Measurements from ENCODE around the gene TMEM100.

DNA sequence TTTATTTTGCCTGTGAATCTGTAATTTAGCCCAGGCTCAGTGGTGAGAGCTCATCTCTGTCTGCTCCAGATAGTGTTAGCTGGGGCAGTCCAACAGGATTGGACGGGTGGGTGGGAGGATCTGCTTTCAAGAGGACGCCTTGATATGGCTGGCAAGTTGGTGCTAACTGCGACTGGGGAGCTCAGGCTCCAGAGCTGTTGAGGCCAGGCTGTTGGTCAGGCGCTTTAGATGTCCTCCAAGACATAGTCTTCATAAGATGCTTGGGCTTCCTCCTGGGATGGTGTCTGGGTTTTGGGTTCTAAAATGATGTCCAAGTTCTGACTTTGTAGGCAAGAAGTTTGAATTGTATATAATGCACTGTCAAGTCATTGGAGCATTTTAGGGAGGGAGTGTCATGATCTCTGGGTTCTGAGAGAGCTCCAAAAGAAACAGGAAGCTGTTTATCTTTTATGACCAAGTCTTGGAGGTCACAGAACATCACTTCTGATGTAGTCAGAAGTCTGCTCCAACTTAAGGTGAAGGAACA, 15.4 kb upstream of the TMEM100 start:
- TF ChIP-seq, protein P1, sequence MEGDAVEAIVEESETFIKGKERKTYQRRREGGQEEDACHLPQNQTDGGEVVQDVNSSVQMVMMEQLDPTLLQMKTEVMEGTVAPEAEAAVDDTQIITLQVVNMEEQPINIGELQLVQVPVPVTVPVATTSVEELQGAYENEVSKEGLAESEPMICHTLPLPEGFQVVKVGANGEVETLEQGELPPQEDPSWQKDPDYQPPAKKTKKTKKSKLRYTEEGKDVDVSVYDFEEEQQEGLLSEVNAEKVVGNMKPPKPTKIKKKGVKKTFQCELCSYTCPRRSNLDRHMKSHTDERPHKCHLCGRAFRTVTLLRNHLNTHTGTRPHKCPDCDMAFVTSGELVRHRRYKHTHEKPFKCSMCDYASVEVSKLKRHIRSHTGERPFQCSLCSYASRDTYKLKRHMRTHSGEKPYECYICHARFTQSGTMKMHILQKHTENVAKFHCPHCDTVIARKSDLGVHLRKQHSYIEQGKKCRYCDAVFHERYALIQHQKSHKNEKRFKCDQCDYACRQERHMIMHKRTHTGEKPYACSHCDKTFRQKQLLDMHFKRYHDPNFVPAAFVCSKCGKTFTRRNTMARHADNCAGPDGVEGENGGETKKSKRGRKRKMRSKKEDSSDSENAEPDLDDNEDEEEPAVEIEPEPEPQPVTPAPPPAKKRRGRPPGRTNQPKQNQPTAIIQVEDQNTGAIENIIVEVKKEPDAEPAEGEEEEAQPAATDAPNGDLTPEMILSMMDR (conservative IDR thresholded peaks at IDR 0.05 in 1 of 2, IDR thresholded peaks at IDR 0.05 in 1 of 2; ENCODE audit: low read depth in 1 of 2, low read length in 2 of 2): no peak
- no peak for TF ChIP-seq EZH2 (IDR thresholded peaks at IDR 0.05; ENCODE audit: low read length, missing control alignments)
